K562 (cell line): ENCODE data around the gene LRRC7. TPM values are rescaled to one million over a fixed set of nuclear protein-coding genes. Genes with fewer than 3 reads are reported as not detected.

Experiments
- ATAC-seq: fragments of 200-7000 bp; cut with Tn5 transposase; 3 replicates; pipeline ENCODE4 v1.9.1; 2020; ENCODE audit warnings: moderate library complexity
- BruUV-seq: library from RNA; stranded (reverse); fragments of 400-500 nt; replicated peaks from 2 replicates; lab custom pipeline; 2021; lab: Mats Ljungman, UMichigan
- CTCF ChIA-PET: fragments of 300-600 bp; formaldehyde crosslinking; extraction: SDS; loops from one replicate; lab custom pipeline; 2021; ENCODE audit warnings: low intra/inter-chr PET ratio; lab: Yijun Ruan, JAX
- POLR2A ChIA-PET: fragments of 300-600, 350-650 bp; sonication (Branson Sonifier 250); formaldehyde crosslinking; extraction: SDS; loops from one replicate; lab custom pipeline; 2021; ENCODE audit warnings: antibody characterized with exemption, inconsistent platforms; lab: Yijun Ruan, JAX
- DNase-seq, 4 experiments: peaks; one replicate each; pipeline versions ENCODE4 v3.0.0 to v3.0.0-alpha.2; 2011 to 2018; ENCODE audit warnings: low spot score in 3 of 4, mixed read lengths in 3 of 4; ENCODE audit errors: extremely low read depth in 1 of 4
- FAIRE-seq: peaks from 2 replicates; lab custom pipeline; 2011; peaks lifted over from hg19 to GRCh38; lab: Jason Lieb, UNC
- H2AFZ ChIP-seq: 2 replicates; pipeline ENCODE4 v1.6.0; 2011; ENCODE audit warnings: low read depth, low read length, control low read depth, inconsistent platforms
- H3K27ac ChIP-seq: fragments of 200-600 bp; 3 replicates; pipeline ENCODE4 v1.8.0; 2011; ENCODE audit warnings: low read depth, mild to moderate bottlenecking, control low read depth, inconsistent platforms, low read length, moderate library complexity, mixed read lengths; ENCODE audit errors: extremely low read depth
- H3K27me3 ChIP-seq, 2 experiments: fragments of 300-600 bp in 1 of 2; 2 replicates in 1 of 2; 3 replicates in 1 of 2; pipeline versions ENCODE4 v1.6.0 to v1.8.0; 2011; ENCODE audit warnings: inconsistent platforms in 2 of 2, low read length in 2 of 2, mild to moderate bottlenecking in 1 of 2, mixed read lengths in 1 of 2, moderate library complexity in 1 of 2; ENCODE audit not compliant: control insufficient read depth in 2 of 2, insufficient read depth in 2 of 2
- H3K36me3 ChIP-seq: fragments of 300-600 bp; 3 replicates; pipeline ENCODE4 v1.8.0; 2011; ENCODE audit warnings: mild to moderate bottlenecking, low read length, inconsistent platforms; ENCODE audit not compliant: control insufficient read depth, insufficient read depth
- H3K4me1 ChIP-seq, 2 experiments: fragments of 200-600 bp in 1 of 2; replicated peaks in 1 of 2; 2 replicates in 1 of 2; 3 replicates in 1 of 2; pipeline versions ENCODE4 v1.5.1 to v1.8.0; 2011; ENCODE audit warnings: inconsistent platforms in 2 of 2, low read length in 2 of 2, mild to moderate bottlenecking in 1 of 2, mixed read lengths in 1 of 2, moderate library complexity in 1 of 2; ENCODE audit not compliant: control insufficient read depth in 2 of 2, insufficient read depth in 2 of 2
- H3K4me2 ChIP-seq: 2 replicates; pipeline ENCODE4 v1.6.1; 2011; ENCODE audit warnings: low read length, control low read depth, inconsistent platforms, mixed read lengths; ENCODE audit not compliant: insufficient read depth
- H3K4me3 ChIP-seq: fragments of 200-600 bp; sonication (generic), shearing (Covaris generic); 2 replicates; pipeline ENCODE4 v1.5.1; 2016; ENCODE audit warnings: control low read depth, inconsistent platforms
- H3K79me2 ChIP-seq: fragments of 200-600 bp; 3 replicates; pipeline ENCODE4 v1.8.0; 2011; ENCODE audit warnings: low read length, inconsistent platforms; ENCODE audit not compliant: control insufficient read depth, insufficient read depth
- H3K9ac ChIP-seq, 2 experiments: 2 replicates each; pipeline versions ENCODE4 v1.6.0 to v1.6.1; 2011; ENCODE audit warnings: low read depth in 2 of 2, low read length in 2 of 2, control low read depth in 1 of 2, inconsistent platforms in 1 of 2, mild to moderate bottlenecking in 1 of 2, mixed read lengths in 1 of 2; ENCODE audit not compliant: insufficient read depth in 1 of 2
- H3K9me1 ChIP-seq: one replicate; pipeline ENCODE4 v1.6.0; 2011; ENCODE audit warnings: inconsistent platforms, mild to moderate bottlenecking, low read length, moderate library complexity; ENCODE audit not compliant: control insufficient read depth, insufficient read depth
- H3K9me3 ChIP-seq: replicated peaks from 2 replicates; pipeline ENCODE4 v1.5.1; 2011; ENCODE audit warnings: low read depth, low read length, inconsistent platforms; ENCODE audit not compliant: control insufficient read depth, insufficient read depth
- H4K20me1 ChIP-seq: replicated peaks from 2 replicates; pipeline ENCODE4 v1.6.1; 2011; ENCODE audit warnings: low read length, inconsistent platforms, mixed read lengths; ENCODE audit not compliant: control insufficient read depth, insufficient read depth
- CAMTA2 ChIP-seq: fragments of 250-450 bp; sonication (Bioruptor Pico); conservative IDR thresholded peaks from 2 replicates; pipeline ENCODE4 v1.5.1; 2022
- CSDE1 ChIP-seq, 2 experiments: fragments of 450-650 bp; IDR thresholded peaks; 2 replicates each; pipeline ENCODE4 v1.6.1; 2016; ENCODE audit warnings: mild to moderate bottlenecking in 1 of 2
- GTF2B ChIP-seq: IDR thresholded peaks from 2 replicates; pipeline ENCODE4 v1.6.1; 2011; ENCODE audit not compliant: insufficient read length; ENCODE audit errors: extremely low read depth
- HIVEP1 ChIP-seq: fragments of 250-450 bp; sonication (Bioruptor Pico); IDR thresholded peaks from 2 replicates; pipeline ENCODE4 v1.4.0; 2020; ENCODE audit warnings: mild to moderate bottlenecking
- HMGN3 ChIP-seq: IDR thresholded peaks from 2 replicates; pipeline ENCODE4 v1.6.1; 2011; ENCODE audit warnings: borderline replicate concordance, low read depth, mild to moderate bottlenecking, mixed read lengths, low read length; ENCODE audit not compliant: insufficient read length; ENCODE audit errors: extremely low read depth
- HNRNPLL ChIP-seq: fragments of 200-400 bp; formaldehyde crosslinking; IDR thresholded peaks from 2 replicates; pipeline ENCODE4 v1.6.1; 2017; ENCODE audit warnings: low read length, low read depth, mild to moderate bottlenecking; ENCODE audit not compliant: poor library complexity, severe bottlenecking
- MCM3 ChIP-seq: fragments of 450-650 bp; IDR thresholded peaks from 2 replicates; pipeline ENCODE4 v1.6.1; 2016
- MTA3 ChIP-seq: fragments of 450-650 bp; formaldehyde crosslinking; IDR thresholded peaks from 2 replicates; pipeline ENCODE4 v1.6.1; 2017; ENCODE audit warnings: mild to moderate bottlenecking, borderline replicate concordance
- PCBP2 ChIP-seq: fragments of 200-400 bp; formaldehyde crosslinking; IDR thresholded peaks from 2 replicates; pipeline ENCODE4 v1.6.1; 2018; ENCODE audit warnings: low read length, low read depth, mild to moderate bottlenecking, moderate library complexity; ENCODE audit not compliant: poor library complexity, severe bottlenecking
- SMAD1 ChIP-seq: fragments of 150-350 bp; IDR thresholded peaks from 2 replicates; pipeline ENCODE4 v1.6.1; 2014; ENCODE audit warnings: low read length, low read depth; ENCODE audit not compliant: partially characterized antibody
- SPI1 ChIP-seq: IDR thresholded peaks from 2 replicates; pipeline ENCODE4 v1.6.1; 2011; ENCODE audit warnings: low read depth, low read length, control low read depth, borderline replicate concordance
- SREBF2 ChIP-seq: sonication (generic); formaldehyde crosslinking; IDR thresholded peaks from 2 replicates; pipeline ENCODE4 v1.4.0; 2020; ENCODE audit warnings: mild to moderate bottlenecking, missing genetic modification reagents
- TFE3 ChIP-seq: fragments of 450-650 bp; formaldehyde crosslinking; IDR thresholded peaks from 2 replicates; pipeline ENCODE4 v1.4.0; 2020; ENCODE audit warnings: mild to moderate bottlenecking, mixed read lengths
- THRA ChIP-seq: fragments of 450-650 bp; IDR thresholded peaks from 2 replicates; pipeline ENCODE4 v1.6.1; 2017; ENCODE audit warnings: mild to moderate bottlenecking, moderate library complexity
- ZHX1 ChIP-seq: fragments of 150-350 bp; conservative IDR thresholded peaks from 2 replicates; pipeline ENCODE4 v1.6.1; 2014; ENCODE audit warnings: low read length
- WGBS: fragments of 100-300 bp; shearing (Covaris generic); methylation state at CpG from one replicate; pipeline ENCODE4 v1.1.6; 2016; ENCODE audit warnings: low coverage, mixed read lengths; ENCODE audit not compliant: insufficient coverage; ENCODE audit errors: missing lambda C conversion rate; 5-methylcytosine and 5-hydroxymethylcytosine counted together
- in situ Hi-C: fragments of 300-500 bp; cut with MboI; formaldehyde crosslinking; loops from 4 replicates; pipeline ENCODE4 v1.15.0; 2018; ENCODE audit warnings: inconsistent platforms, mixed read lengths
- intact Hi-C: fragments of 100-400 bp; cut with micrococcal nuclease; formaldehyde crosslinking; loops from 2 replicates; pipeline ENCODE4 v1.14.2; 2022
- polyA plus RNA-seq, 8 experiments: library from polyadenylated mRNA; depleted of rRNA in 4 of 8; stranded (reverse) in 5 of 8; unstranded in 3 of 8; fragments of >200 nt; fragmentation: Nextera tagmentation in 2 of 8; fragmentation: Illumina TruSeq in 1 of 8; extraction: Ambion mirVana in 2 of 8; extraction: Trizol in 1 of 8; gene quantifications; 2 replicates each; pipeline versions ENCODE4 v1.2.1 to v1.2.3, GENCODE V29; 2011 to 2014; ENCODE audit warnings: inconsistent platforms in 1 of 8, missing spikeins in 1 of 8
- total RNA-seq, 7 experiments: library from RNA; depleted of rRNA in 6 of 7; stranded (reverse); fragments of >200 nt in 6 of 7; fragmentation: Illumina TruSeq in 2 of 7; extraction: Trizol in 2 of 7; gene quantifications; 2 replicates each; pipeline versions ENCODE4 v1.2.1 to v1.2.3, GENCODE V29; 2011 to 2021; ENCODE audit warnings: low replicate concordance in 1 of 7
- TF ChIP-seq, protein P1 (sequence below): fragments of 450-650 bp; IDR thresholded peaks from one replicate; pipeline ENCODE4 v1.6.1; 2018; ENCODE audit warnings: mild to moderate bottlenecking, moderate library complexity; ENCODE audit not compliant: partially characterized antibody

LRRC7 gene
- total and polyA plus RNA-seq, 9 of the 15 experiments (the other 6 are each of a cell fraction or from before 2014, with no cell fraction given): 0.09 to 0.94 (median 0.49) TPM

DNA sequence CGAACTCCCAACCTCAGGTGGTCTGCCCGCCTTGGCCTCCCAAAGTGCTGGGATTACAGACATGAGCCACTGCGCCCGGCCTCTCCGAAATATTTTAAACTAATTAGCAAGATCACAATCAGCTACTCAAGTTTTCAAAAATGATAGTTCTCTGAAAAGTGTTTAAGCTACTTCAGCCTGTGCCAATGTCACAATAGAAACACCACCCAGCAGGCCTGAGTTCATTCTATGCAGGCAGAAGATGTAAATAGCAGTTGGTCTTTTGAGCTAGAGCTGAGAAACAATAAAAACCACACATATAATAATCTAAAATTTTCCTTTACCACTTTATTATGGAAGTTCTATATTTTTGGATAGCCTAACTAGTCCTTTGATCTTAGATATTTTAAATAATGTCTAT is 541.5 kb downstream of the LRRC7 start:
- no peak overlapping the region for H3K4me3 ChIP-seq
- no peaks in the 10 kb centered on the region for H4K20me1 ChIP-seq
- no peak overlapping the region for H2AFZ ChIP-seq
- no peaks in the 10 kb centered on the region for H3K4me1 ChIP-seq
- no peak for DNase-seq
- no peaks in the 10 kb centered on the region for H3K36me3 ChIP-seq
- H3K79me2 ChIP-seq: no peaks in the 10 kb centered on the region
- 39% methylated on average over 5 of the region's 5 CpGs for WGBS
- CTCF ChIA-PET: no interaction called here
- H3K4me2 ChIP-seq: no peak overlapping the region
- H3K27me3 ChIP-seq: no peaks in the 10 kb centered on the region
- H3K9ac ChIP-seq: no peak overlapping the region
- no peak overlapping the region for H3K27ac ChIP-seq
- in situ Hi-C loops: no loop called here
- no peak for FAIRE-seq
- ATAC-seq: no peak
- no peaks in the 10 kb centered on the region for H3K9me3 ChIP-seq
- POLR2A ChIA-PET: interaction anchor here (0.6 to 1.1 kb wide), 2 partner anchors 17 to 99 kb away, joined by 4 read pairs; no protein-coding TSS in a partner anchor
- no TSS peak for BruUV-seq
- no peaks in the 10 kb centered on the region for H3K9me1 ChIP-seq
- intact Hi-C loops: no loop called here
- TF ChIP-seq MCM3 (no peak), HMGN3 (no peak), MTA3 (no peak), TFE3 (CRISPR knock-in tag) (no peak), CSDE1 (IDR thresholded peaks at IDR 0.05) (no peak), HIVEP1 (CRISPR knock-in tag) (no peak), PCBP2 (no peak), CAMTA2 (no peak), THRA (no peak), SMAD1 (no peak), HNRNPLL (no peak), SPI1 (no peak), GTF2B (no peak), SREBF2 (no peak), ZHX1 (no peak)
- TF ChIP-seq, protein P1, sequence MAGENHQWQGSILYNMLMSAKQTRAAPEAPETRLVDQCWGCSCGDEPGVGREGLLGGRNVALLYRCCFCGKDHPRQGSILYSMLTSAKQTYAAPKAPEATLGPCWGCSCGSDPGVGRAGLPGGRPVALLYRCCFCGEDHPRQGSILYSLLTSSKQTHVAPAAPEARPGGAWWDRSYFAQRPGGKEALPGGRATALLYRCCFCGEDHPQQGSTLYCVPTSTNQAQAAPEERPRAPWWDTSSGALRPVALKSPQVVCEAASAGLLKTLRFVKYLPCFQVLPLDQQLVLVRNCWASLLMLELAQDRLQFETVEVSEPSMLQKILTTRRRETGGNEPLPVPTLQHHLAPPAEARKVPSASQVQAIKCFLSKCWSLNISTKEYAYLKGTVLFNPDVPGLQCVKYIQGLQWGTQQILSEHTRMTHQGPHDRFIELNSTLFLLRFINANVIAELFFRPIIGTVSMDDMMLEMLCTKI: no peak
